Hepatocyte (in vitro differentiated cells): ENCODE data around the gene ACACA. TPM values are rescaled to one million over a fixed set of nuclear protein-coding genes. Genes with fewer than 3 reads are reported as not detected.

Source experiments
- DNase-seq: peaks from one replicate; pipeline ENCODE4 v3.0.0-alpha.2; 2016; ENCODE audit warnings: low spot score
- H2AFZ ChIP-seq: fragments of 200-600 bp; sonication (generic); 2 replicates; pipeline ENCODE4 v1.6.0; 2016; ENCODE audit warnings: antibody characterized with exemption, mild to moderate bottlenecking
- H3K27ac ChIP-seq: fragments of 200-600 bp; sonication (generic); 2 replicates; pipeline ENCODE4 v1.5.1; 2016; ENCODE audit warnings: mild to moderate bottlenecking
- H3K27me3 ChIP-seq: fragments of 200-600 bp; sonication (generic); 2 replicates; pipeline ENCODE4 v1.6.1; 2016
- H3K36me3 ChIP-seq: fragments of 200-600 bp; sonication (generic); replicated peaks from 2 replicates; pipeline ENCODE4 v1.5.1; 2016; ENCODE audit warnings: low read depth; ENCODE audit not compliant: insufficient read depth
- H3K4me1 ChIP-seq: fragments of 200-600 bp; sonication (generic); 2 replicates; pipeline ENCODE4 v1.5.1; 2016; ENCODE audit warnings: mild to moderate bottlenecking, moderate library complexity; ENCODE audit not compliant: insufficient read depth
- H3K4me2 ChIP-seq: fragments of 200-600 bp; sonication (generic); 2 replicates; pipeline ENCODE4 v1.6.0; 2016
- H3K4me3 ChIP-seq: fragments of 200-600 bp; sonication (generic); 2 replicates; pipeline ENCODE4 v1.5.1; 2016; ENCODE audit warnings: mild to moderate bottlenecking
- H3K79me2 ChIP-seq: fragments of 200-600 bp; sonication (generic); 2 replicates; pipeline ENCODE4 v1.6.0; 2017; ENCODE audit warnings: mild to moderate bottlenecking
- H3K9me2 ChIP-seq: fragments of 200-600 bp; sonication (generic); replicated peaks from 2 replicates; pipeline ENCODE4 v1.6.0; 2017; ENCODE audit warnings: mild to moderate bottlenecking; ENCODE audit not compliant: insufficient read depth
- H3K9me3 ChIP-seq: fragments of 200-600 bp; sonication (generic); 2 replicates; pipeline ENCODE4 v1.5.1; 2016; ENCODE audit warnings: low read depth, mild to moderate bottlenecking
- H4K20me1 ChIP-seq: fragments of 200-600 bp; sonication (generic); 2 replicates; pipeline ENCODE4 v1.6.0; 2016; ENCODE audit warnings: mild to moderate bottlenecking; ENCODE audit not compliant: insufficient read depth, poor library complexity, severe bottlenecking
- CTCF ChIP-seq: fragments of 200-600 bp; sonication (generic); IDR thresholded peaks from 2 replicates; pipeline ENCODE4 v1.5.1; 2016; ENCODE audit warnings: antibody characterized with exemption, mild to moderate bottlenecking; ENCODE audit not compliant: poor library complexity
- EZH2 ChIP-seq: fragments of 200-600 bp; sonication (generic); IDR thresholded peaks from 2 replicates; pipeline ENCODE4 v1.6.1; 2016; ENCODE audit warnings: antibody characterized with exemption, mild to moderate bottlenecking, borderline replicate concordance
- EZH2phosphoT487 ChIP-seq: fragments of 200-600 bp; sonication (generic); IDR thresholded peaks from one replicate; pipeline ENCODE4 v1.6.1; 2018; ENCODE audit warnings: antibody characterized with exemption, mild to moderate bottlenecking, low read depth, moderate library complexity; ENCODE audit not compliant: unreplicated experiment, severe bottlenecking
- WGBS: methylation state at CpG from one replicate; pipeline ENCODE4 v1.1.6; 2016; ENCODE audit warnings: low lambda C conversion rate; ENCODE audit errors: missing lambda C conversion rate; 5-methylcytosine and 5-hydroxymethylcytosine counted together
- polyA plus RNA-seq: library from polyadenylated mRNA; unstranded; fragments of >200 nt; fragmentation: Nextera tagmentation; extraction: Ambion mirVana; gene quantifications from 2 replicates; pipeline ENCODE4 v1.2.1, GENCODE V29; 2016
- total RNA-seq: library from RNA; depleted of rRNA; stranded (reverse); fragments of >200 nt; gene quantifications from 2 replicates; pipeline ENCODE4 v1.2.3, GENCODE V29; 2014

The ACACA gene
- total and polyA plus RNA-seq, 2 experiments from 2014 or later, result 37.4 to 53.8 TPM

GRCh38 chr17:37278247-37278894 lies 128.3 kb downstream of the ACACA start:
- 67% methylated on average over 2 of the region's 2 CpGs for whole genome bisulfite sequencing
- no peaks in the 10 kb centered on the region for H4K20me1 ChIP-seq
- peaks cover 8% of the 10 kb centered on the region for H3K4me1 ChIP-seq
- no peak overlapping the region for H3K27ac ChIP-seq
- no peak for DNase-seq
- no peaks in the 10 kb centered on the region for H3K79me2 ChIP-seq
- H3K4me3 ChIP-seq, result no peak overlapping the region
- H3K4me2 ChIP-seq, result no peak overlapping the region
- no peaks in the 10 kb centered on the region for H3K9me3 ChIP-seq
- H2AFZ ChIP-seq, result no peak overlapping the region
- H3K9me2 ChIP-seq, result no peaks in the 10 kb centered on the region
- TF ChIP-seq EZH2, result no peak
- TF ChIP-seq CTCF, result no peak
- TF ChIP-seq EZH2phosphoT487, result no peak
- H3K27me3 ChIP-seq, result no peaks in the 10 kb centered on the region
- no peaks in the 10 kb centered on the region for H3K36me3 ChIP-seq

GRCh38 chr17:37276475-37276874 lies 130.2 kb downstream of the ACACA start:
- Histone ChIP-seq H3K4me3 (no peak overlapping the region), H4K20me1 (no peaks in the 10 kb centered on the region), H3K27me3 (no peaks in the 10 kb centered on the region), H2AFZ (no peak overlapping the region), H3K79me2 (no peaks in the 10 kb centered on the region), H3K4me2 (no peak overlapping the region), H3K27ac (no peak overlapping the region), H3K36me3 (no peaks in the 10 kb centered on the region), H3K9me2 (no peaks in the 10 kb centered on the region), H3K9me3 (no peaks in the 10 kb centered on the region), H3K4me1 (peaks cover 8% of the 10 kb centered on the region)
- DNase-seq, result no peak
- no peak for TF ChIP-seq CTCF
- TF ChIP-seq EZH2phosphoT487, result no peak
- no peak for TF ChIP-seq EZH2
- WGBS, result 10% methylated on average over 1 of the region's 1 CpG

DNA sequence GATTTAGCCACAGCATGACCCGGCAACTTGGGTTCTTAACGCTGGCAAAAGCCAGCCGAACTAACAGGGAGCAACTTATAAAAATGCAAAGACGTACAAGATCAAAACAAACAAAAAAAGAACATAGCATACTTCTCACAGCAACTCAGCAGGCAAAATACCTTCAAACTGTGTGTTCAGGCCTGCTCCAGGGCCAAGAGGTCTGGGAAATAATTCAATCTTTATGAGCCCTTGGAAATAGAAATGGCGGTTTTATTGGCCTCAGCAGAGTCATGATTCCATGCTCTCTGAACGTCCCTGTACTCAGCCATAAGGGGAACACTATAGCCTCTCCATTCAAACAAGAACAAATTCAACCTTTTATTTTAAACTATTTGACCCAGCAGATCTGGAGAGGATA lies 132.2 kb downstream of the ACACA start:
- no peaks in the 10 kb centered on the region for H3K9me2 ChIP-seq
- H3K4me2 ChIP-seq, result peak overlapping the region; percentile 54
- peak overlapping the region; percentile 66 for H3K27ac ChIP-seq
- no peak overlapping the region for H3K4me3 ChIP-seq
- H3K27me3 ChIP-seq, result no peaks in the 10 kb centered on the region
- TF ChIP-seq EZH2 (no peak), CTCF (no peak), EZH2phosphoT487 (no peak)
- peaks cover 8% of the 10 kb centered on the region for H3K4me1 ChIP-seq
- no peaks in the 10 kb centered on the region for H3K36me3 ChIP-seq
- 43% methylated on average over 6 of the region's 6 CpGs for WGBS
- no peaks in the 10 kb centered on the region for H3K9me3 ChIP-seq
- no peak for DNase-seq
- H3K79me2 ChIP-seq, result no peaks in the 10 kb centered on the region
- no peak overlapping the region for H2AFZ ChIP-seq
- H4K20me1 ChIP-seq, result no peaks in the 10 kb centered on the region
